GM19240 (cell line): ENCODE measurements around the gene COASY.
A peak's percentile ranks its signal among the peaks of the same experiment; 100 is the strongest.
"Not testable (repeated sequence)": the region's sequence is repeated elsewhere in the genome, so short reads cannot be mapped to it uniquely, and the experiment has no call there.

Source experiments
- DNase-seq: peaks from one replicate; pipeline ENCODE4 v3.0.0; 2011; ENCODE audit warnings: low spot score; ENCODE audit not compliant: insufficient read length

The COASY gene

GRCh38 chr17:42531455-42532354, 30.2 kb upstream of the COASY start:
- DNase-seq = no peak

- no peak for DNase-seq
Observed at GRCh38 chr17:42535155-42536047, 26.5 kb upstream of the COASY start.

GRCh38 chr17:42536048-42536371, 25.9 kb upstream of the COASY start, which contains the start of gene NAGLU:
Gene NAGLU, plus strand, starts transcription at chr17:42536241. Its CDS starts 32 bp downstream, at chr17:42536273.
- peak; percentile 100 for DNase-seq

GRCh38 chr17:42536372-42537155, 25.4 kb upstream of the COASY start:
- peak; percentile 95 for DNase-seq

- DNase-seq = no peak
Observed at GRCh38 chr17:42537156-42537805, 24.7 kb upstream of the COASY start.

- no peak for DNase-seq
Observed at GRCh38 chr17:42537826-42538451, 24.0 kb upstream of the COASY start.

GRCh38 chr17:42538482-42538881, 23.5 kb upstream of the COASY start:
- no peak for DNase-seq

- not testable (repeated sequence) for DNase-seq
Observed at GRCh38 chr17:42540558-42540957, 21.4 kb upstream of the COASY start.

- no peak for DNase-seq
Observed at GRCh38 chr17:42541041-42541833, 20.7 kb upstream of the COASY start.

- DNase-seq = no peak
Observed at GRCh38 chr17:42543190-42544079, 18.5 kb upstream of the COASY start.

- no peak for DNase-seq
Observed at GRCh38 chr17:42544874-42545283, 17.1 kb upstream of the COASY start.

GRCh38 chr17:42545755-42546505, 16.0 kb upstream of the COASY start:
- DNase-seq = not testable (repeated sequence)

- no peak for DNase-seq
Observed at GRCh38 chr17:42547001-42547461, 14.9 kb upstream of the COASY start.

- DNase-seq = no peak
Observed at GRCh38 chr17:42547698-42548069, 14.3 kb upstream of the COASY start.

GRCh38 chr17:42548070-42548837, 13.7 kb upstream of the COASY start:
- no peak for DNase-seq

GRCh38 chr17:42548993-42549755, 12.8 kb upstream of the COASY start:
- DNase-seq = no peak
